Measurements from ENCODE around the gene GSE1.

DNA sequence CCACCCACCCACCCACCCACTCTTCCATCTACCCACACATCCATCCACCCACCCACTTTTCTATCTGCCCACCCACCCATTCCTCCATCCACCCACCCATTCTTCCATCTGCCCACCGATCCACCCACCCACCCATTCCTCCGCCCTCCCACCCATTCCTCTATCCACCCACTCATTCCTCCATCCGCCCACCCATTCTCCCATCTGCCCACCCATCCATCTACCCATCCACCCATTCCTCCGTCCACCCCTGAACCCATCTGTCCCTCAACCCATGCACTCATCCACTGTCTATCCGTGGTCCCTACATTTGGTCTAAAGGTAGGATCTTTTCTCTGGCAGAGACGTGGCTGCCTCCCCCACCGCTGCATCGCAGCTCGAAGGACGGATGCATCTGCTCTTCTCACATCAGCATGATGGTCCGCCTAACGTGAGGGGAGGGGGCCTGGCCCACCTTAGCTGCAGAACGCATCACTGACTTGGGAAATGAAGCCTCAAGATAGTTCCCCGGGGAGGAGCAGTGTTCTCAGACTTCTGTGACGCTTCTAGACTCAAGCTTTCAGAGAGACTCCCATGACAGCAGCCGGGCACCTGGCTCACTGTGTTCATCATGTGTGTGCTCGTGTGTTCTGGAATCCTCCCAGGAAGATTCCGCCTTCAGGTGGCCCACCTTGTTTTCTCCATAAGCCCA, 17.2 kb upstream of the GSE1 start:
- TF ChIP-seq, protein P1, sequence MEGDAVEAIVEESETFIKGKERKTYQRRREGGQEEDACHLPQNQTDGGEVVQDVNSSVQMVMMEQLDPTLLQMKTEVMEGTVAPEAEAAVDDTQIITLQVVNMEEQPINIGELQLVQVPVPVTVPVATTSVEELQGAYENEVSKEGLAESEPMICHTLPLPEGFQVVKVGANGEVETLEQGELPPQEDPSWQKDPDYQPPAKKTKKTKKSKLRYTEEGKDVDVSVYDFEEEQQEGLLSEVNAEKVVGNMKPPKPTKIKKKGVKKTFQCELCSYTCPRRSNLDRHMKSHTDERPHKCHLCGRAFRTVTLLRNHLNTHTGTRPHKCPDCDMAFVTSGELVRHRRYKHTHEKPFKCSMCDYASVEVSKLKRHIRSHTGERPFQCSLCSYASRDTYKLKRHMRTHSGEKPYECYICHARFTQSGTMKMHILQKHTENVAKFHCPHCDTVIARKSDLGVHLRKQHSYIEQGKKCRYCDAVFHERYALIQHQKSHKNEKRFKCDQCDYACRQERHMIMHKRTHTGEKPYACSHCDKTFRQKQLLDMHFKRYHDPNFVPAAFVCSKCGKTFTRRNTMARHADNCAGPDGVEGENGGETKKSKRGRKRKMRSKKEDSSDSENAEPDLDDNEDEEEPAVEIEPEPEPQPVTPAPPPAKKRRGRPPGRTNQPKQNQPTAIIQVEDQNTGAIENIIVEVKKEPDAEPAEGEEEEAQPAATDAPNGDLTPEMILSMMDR (IDR thresholded peaks at IDR 0.05), result no peak
- no peak for TF ChIP-seq ZFX (IDR thresholded peaks at IDR 0.05; ENCODE audit: borderline replicate concordance)
